DND-41 (cell line): ENCODE results near the gene AUTS2.

Experiments used
- ATAC-seq: fragments of 200-7000 bp; cut with Tn5 transposase; 3 replicates; pipeline ENCODE4 v1.9.1; 2021; ENCODE audit warnings: low read depth; ENCODE audit not compliant: insufficient read depth
- DNase-seq: peaks from one replicate; pipeline ENCODE4 v3.0.0-alpha.2; 2020
- H2AFZ ChIP-seq: 2 replicates; pipeline ENCODE4 v1.6.0; 2012; ENCODE audit warnings: low read depth, low read length
- H3K27ac ChIP-seq: 2 replicates; pipeline ENCODE4 v1.5.1; 2012; ENCODE audit warnings: low read length, inconsistent platforms
- H3K27me3 ChIP-seq: fragments of 200-600 bp; sonication (generic); 2 replicates; pipeline ENCODE4 v1.6.0; 2012; ENCODE audit warnings: low read length, mild to moderate bottlenecking, inconsistent platforms; ENCODE audit not compliant: insufficient read depth, poor library complexity
- H3K36me3 ChIP-seq: 2 replicates; pipeline ENCODE4 v1.5.1; 2012; ENCODE audit warnings: low read length, inconsistent platforms; ENCODE audit not compliant: insufficient read depth
- H3K4me1 ChIP-seq: 2 replicates; pipeline ENCODE4 v1.5.1; 2012; ENCODE audit warnings: mild to moderate bottlenecking, low read length; ENCODE audit not compliant: insufficient read depth
- H3K4me2 ChIP-seq: 2 replicates; pipeline ENCODE4 v1.6.0; 2012; ENCODE audit warnings: mild to moderate bottlenecking, moderate library complexity, low read length, inconsistent platforms; ENCODE audit not compliant: insufficient read depth
- H3K4me3 ChIP-seq, 2 experiments: fragments of 200-600 bp in 1 of 2; shearing (Covaris generic) in 1 of 2; 2 replicates each; pipeline ENCODE4 v1.5.1; 2012 to 2016; ENCODE audit warnings: inconsistent platforms in 2 of 2, low read length in 2 of 2, mild to moderate bottlenecking in 2 of 2, low read depth in 1 of 2, moderate library complexity in 1 of 2
- H3K79me2 ChIP-seq: 2 replicates; pipeline ENCODE4 v1.6.0; 2012; ENCODE audit warnings: low read length, inconsistent platforms; ENCODE audit not compliant: insufficient read depth
- H3K9ac ChIP-seq: 2 replicates; pipeline ENCODE4 v1.6.0; 2012; ENCODE audit warnings: low read depth, mild to moderate bottlenecking, inconsistent platforms, low read length, moderate library complexity
- H3K9me3 ChIP-seq: 2 replicates; pipeline ENCODE4 v1.5.1; 2012; ENCODE audit warnings: low read length, moderate library complexity, mild to moderate bottlenecking, inconsistent platforms; ENCODE audit not compliant: insufficient read depth, severe bottlenecking
- H4K20me1 ChIP-seq: 2 replicates; pipeline ENCODE4 v1.6.0; 2012; ENCODE audit warnings: low read length; ENCODE audit not compliant: insufficient read depth
- EZH2 ChIP-seq: IDR thresholded peaks from 3 replicates; pipeline ENCODE4 v1.6.1; 2012; ENCODE audit warnings: borderline replicate concordance, low read depth, mild to moderate bottlenecking, moderate library complexity, low read length, inconsistent platforms; ENCODE audit not compliant: severe bottlenecking
- TF ChIP-seq, protein P1 (sequence below): IDR thresholded peaks from 2 replicates; pipeline ENCODE4 v1.5.1; 2012; ENCODE audit warnings: borderline replicate concordance, low read length, moderate library complexity, mild to moderate bottlenecking; ENCODE audit not compliant: poor library complexity, severe bottlenecking; ENCODE audit errors: extremely low read depth

AUTS2 gene

GRCh38 chr7:70439651-70440050 is 841.4 kb downstream of the AUTS2 start:
- Histone ChIP-seq H3K9me3 (no peaks in the 10 kb centered on the region), H3K27me3 (no peaks in the 10 kb centered on the region), H3K4me3 (no peak overlapping the region), H3K79me2 (no peaks in the 10 kb centered on the region), H3K27ac (no peak overlapping the region), H2AFZ (no peak overlapping the region), H3K4me2 (no peak overlapping the region), H3K4me1 (peaks cover 11% of the 10 kb centered on the region), H3K36me3 (no peaks in the 10 kb centered on the region), H3K9ac (no peak overlapping the region), H4K20me1 (no peaks in the 10 kb centered on the region; the same call in 1 of the 2 replicates)
- no peak for DNase-seq
- no peak for ATAC-seq
- TF ChIP-seq EZH2, result no peak
- TF ChIP-seq, protein P1, sequence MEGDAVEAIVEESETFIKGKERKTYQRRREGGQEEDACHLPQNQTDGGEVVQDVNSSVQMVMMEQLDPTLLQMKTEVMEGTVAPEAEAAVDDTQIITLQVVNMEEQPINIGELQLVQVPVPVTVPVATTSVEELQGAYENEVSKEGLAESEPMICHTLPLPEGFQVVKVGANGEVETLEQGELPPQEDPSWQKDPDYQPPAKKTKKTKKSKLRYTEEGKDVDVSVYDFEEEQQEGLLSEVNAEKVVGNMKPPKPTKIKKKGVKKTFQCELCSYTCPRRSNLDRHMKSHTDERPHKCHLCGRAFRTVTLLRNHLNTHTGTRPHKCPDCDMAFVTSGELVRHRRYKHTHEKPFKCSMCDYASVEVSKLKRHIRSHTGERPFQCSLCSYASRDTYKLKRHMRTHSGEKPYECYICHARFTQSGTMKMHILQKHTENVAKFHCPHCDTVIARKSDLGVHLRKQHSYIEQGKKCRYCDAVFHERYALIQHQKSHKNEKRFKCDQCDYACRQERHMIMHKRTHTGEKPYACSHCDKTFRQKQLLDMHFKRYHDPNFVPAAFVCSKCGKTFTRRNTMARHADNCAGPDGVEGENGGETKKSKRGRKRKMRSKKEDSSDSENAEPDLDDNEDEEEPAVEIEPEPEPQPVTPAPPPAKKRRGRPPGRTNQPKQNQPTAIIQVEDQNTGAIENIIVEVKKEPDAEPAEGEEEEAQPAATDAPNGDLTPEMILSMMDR, result no peak

DNA sequence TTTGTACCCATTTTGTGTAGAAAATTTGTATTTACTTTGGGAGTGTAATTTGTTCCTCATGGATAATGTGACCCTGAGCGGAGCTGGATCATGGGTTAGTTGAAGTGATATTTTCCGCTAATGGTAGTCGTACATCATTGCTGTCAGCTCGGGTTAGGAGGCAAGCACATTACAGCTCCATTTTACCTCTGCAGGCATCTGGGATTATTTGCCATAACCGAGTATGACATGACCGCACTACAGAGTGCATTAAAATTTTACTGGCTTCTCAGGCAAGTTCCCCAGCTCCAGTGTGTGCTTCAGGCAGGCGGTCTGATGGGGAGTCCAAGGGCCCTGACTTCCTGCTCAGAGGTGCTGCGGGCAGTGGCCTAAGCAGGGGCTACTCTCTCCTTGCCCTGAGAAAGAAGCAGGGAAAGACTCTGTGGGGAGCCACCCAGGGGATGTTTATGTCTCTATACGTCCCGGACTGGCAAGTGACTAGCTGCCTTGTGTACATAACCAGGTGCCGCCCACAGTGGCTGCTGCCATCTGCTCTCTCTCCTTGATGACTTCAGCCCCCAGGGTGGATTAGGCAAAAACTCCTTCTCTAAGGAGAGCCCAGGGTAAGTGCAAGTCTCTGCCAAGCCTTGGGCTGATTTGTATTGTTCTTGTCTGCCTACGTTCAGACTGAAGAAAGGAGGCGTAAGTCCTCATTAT is 848.3 kb downstream of the AUTS2 start:
- Histone ChIP-seq H3K9me3 (no peaks in the 10 kb centered on the region), H4K20me1 (no peaks in the 10 kb centered on the region), H3K9ac (no peak overlapping the region), H3K4me2 (no peak overlapping the region), H2AFZ (no peak overlapping the region), H3K27me3 (no peaks in the 10 kb centered on the region), H3K4me1 (no peaks in the 10 kb centered on the region), H3K36me3 (no peaks in the 10 kb centered on the region), H3K79me2 (no peaks in the 10 kb centered on the region), H3K4me3 (no peak overlapping the region), H3K27ac (no peak overlapping the region)
- ATAC-seq (no peak), DNase-seq (no peak)
- TF ChIP-seq EZH2, result no peak
- TF ChIP-seq, protein P1, result no peak

DNA sequence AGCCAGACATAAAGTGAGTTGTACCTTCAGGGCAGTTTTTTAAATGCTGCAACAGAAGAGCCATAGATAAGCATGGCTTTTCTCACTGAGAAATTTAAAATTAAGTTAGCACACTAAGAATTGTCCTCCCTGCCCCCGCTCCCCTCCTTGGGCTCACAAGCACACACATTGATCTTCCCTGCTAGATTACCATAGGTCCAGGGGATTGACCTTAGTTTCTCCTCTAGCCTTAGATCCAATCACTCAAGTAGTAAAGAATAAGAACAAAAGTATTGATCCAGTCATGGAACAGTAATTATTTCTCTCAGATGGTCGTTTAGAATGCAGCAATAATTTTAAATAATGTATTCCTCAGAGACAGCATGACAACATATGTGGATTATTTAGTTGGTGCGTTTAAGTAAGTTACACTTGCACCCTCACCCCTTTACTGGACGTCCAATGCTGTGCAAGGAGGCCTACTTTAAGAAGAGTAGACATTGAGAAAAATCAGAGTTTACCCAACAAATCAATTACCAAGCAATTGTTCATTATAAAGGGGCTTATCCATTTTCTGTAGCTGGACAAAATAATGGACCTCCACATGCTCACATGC is 850.1 kb downstream of the AUTS2 start:
- H3K4me2 ChIP-seq, result no peak overlapping the region
- no peaks in the 10 kb centered on the region for H3K36me3 ChIP-seq
- no peaks in the 10 kb centered on the region for H4K20me1 ChIP-seq
- H2AFZ ChIP-seq, result no peak overlapping the region
- no peaks in the 10 kb centered on the region for H3K27me3 ChIP-seq
- no peak overlapping the region for H3K9ac ChIP-seq
- ATAC-seq (no peak), DNase-seq (no peak)
- no peaks in the 10 kb centered on the region for H3K79me2 ChIP-seq
- H3K4me3 ChIP-seq, result no peak overlapping the region
- no peak overlapping the region for H3K27ac ChIP-seq
- H3K4me1 ChIP-seq, result no peaks in the 10 kb centered on the region
- H3K9me3 ChIP-seq, result no peaks in the 10 kb centered on the region
- TF ChIP-seq, protein P1, result no peak
- no peak for TF ChIP-seq EZH2
